SW 1271 (cell line): Measurements from ENCODE around the gene RAD21L1.
"Not testable (repeated sequence)": the region's sequence is repeated elsewhere in the genome, so short reads cannot be mapped to it uniquely, and the experiment has no call there.

ENCODE experiments used
- DNase-seq, 2 experiments: peaks; one replicate each; lab custom pipeline; 2025; lab: John Stamatoyannopoulos, UW

RAD21L1 gene

DNA sequence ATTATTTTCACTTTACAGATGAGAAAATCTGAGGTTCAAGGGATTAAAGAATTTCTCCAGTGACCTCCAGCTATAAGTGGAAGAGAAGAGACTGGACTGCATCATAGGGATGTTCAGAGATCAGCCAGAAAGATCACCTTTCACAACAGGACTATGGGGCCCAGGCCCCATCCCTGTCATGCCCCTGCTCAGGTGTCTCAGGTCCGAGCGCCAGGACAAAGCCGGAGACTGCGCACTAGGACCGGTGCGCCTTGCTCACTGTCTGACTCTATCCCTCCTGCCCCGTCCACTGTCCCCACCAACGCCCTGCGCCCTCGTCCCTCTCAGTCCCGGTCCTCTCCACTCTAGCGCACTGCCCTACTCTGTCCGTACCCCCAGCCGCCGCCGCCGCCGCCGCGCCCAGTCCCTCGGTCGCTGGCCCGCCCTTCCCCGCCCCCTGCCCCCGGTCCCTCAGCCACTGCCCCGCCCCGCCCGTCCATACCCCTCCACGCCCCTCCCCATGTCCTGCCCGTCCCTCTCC is 521 bp upstream of the RAD21L1 start:
- DNase-seq: peak; percentile 70 to 85

GRCh38 chr20:1229541-1229940 is 3.7 kb downstream of the RAD21L1 start:
- no peak for DNase-seq

DNA sequence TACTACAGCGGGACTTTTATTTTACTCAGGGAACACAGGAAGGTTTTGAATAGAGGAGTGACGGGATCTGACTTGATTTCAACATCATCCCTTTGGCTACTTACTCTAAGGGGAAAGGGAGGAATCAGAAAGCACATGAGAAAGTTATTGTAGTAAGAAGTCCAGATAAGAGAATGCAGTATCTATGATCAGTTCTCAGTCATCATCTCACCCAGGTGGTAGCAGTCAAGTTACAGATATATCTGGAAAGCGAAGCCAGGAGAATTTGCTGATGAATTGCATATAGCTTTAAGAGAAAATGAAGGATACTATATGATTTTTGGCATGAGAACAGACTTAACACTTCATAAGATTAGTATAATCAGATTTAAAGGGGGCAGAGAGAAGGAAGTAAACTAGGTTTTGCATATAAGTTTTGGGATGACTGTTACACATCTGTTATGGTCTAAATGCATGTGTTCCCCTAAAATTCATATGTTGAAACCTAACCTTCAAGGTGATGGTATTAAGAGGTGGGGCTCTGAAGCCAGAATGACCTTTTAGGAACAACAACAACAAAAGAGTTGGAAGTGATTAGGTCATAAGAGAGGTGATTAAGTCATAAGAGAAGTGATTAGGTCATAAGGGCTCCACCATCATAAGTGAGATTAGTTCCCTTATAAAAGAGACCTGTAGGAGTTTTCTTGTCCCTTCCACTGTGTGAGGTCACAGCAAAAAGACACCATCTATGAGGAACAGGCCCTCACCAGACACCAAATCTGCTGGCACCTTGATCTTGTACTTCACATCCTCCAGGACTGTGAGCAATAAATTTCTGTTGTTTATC is 6.7 kb downstream of the RAD21L1 start:
- DNase-seq: no peak

GRCh38 chr20:1240549-1240948 is 14.7 kb downstream of the RAD21L1 start:
- DNase-seq: no peak

DNA sequence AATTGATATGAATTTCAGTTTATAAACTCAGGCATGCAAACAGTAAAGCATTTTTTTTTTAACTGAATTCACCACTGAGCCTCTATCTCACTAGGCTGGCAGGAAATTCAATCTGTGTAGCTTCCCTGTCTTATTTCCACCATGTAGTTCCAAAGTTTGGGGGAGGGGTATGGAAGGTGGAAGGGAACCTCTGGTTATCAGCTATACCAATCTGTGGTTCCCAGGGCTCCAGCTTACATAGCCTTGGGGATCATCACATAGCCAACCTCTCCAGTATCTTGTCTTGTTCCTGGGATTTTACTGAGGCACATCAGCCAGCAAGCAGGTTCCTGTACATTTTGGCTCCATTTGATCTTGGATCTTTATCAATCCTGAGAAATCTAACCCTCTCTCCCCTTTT is 15.6 kb downstream of the RAD21L1 start:
- DNase-seq: no peak

DNA sequence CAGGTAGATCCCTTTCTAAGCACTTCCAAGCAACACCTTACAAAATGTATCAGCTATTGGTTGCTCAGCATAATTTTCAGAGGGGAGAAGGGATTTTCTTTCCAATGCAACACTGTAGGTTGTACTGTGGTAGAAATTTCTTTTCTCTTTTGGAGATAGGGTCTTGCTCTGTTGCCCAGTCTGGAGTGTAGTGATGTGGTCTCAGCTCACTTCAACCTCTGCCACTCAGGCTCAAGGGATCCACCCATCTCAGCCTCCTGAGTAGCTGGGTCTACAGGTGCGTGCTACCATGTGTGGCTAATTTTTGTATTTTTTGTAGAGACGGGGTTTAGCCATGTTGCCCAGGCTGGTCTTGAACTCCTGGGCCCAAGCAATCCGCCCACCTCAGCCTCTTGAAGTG is 16.3 kb downstream of the RAD21L1 start:
- DNase-seq: no peak

DNA sequence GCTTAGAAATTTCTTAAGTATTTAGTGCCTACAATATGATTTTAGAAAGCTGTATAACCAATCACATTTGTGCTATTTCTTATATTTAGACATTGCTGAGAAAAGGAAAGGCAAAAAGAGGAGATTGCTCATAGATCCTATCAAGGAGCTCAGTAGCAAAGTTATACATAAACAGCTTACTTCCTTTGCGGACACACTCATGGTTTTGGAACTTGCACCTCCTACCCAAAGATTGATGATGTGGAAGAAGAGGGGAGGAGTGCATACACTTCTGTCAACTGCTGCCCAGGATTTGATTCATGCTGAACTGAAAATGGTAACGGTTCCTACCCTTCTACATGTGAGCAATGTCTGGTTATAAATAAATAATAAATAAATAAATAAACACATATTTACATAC is 16.7 kb downstream of the RAD21L1 start:
- DNase-seq: peak in 1 of 2 experiments; percentile 39

DNA sequence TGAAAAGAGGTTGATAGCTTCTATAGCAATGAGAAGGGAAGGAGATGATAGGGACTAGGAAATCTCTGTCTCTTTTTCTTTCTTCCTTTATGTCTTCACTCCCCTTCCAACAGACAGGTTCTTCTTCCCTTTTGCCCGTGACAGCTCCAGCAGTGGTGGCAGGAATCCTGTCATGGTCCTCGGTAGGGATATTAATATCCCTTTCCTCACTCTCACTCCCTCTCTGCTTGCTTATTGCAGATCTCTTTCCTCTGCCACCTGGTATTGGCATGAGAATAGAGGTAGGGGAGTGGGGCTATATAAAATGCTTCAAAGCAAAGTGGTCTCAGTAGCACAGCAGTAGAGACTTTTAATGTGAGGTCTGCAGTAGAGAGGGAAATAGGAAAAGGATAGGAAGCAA is 19.7 kb downstream of the RAD21L1 start:
- DNase-seq: no peak

DNA sequence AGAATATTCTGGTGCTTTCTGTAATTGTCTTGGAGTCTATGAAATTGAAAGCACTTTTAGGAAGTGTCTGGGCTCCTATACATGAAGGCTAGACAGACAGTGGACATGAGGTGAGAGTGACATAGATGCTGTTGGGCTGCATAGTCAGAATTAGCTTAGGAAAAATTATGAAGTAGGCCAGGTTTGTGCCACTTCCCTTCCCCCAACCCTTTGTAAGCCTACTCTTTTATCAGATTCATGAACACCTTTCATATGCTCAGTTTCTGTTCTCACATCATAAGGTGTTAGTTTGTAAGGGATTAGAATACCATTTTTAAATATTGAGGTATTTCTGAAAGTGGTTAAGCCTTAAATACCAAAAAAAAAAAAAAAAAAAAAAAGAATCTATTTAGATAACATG is 21.8 kb downstream of the RAD21L1 start:
- no peak for DNase-seq

GRCh38 chr20:1250282-1250681 is 24.4 kb downstream of the RAD21L1 start:
- DNase-seq: not testable (repeated sequence)

- no peak for DNase-seq
These were observed 26.6 kb downstream of the RAD21L1 start for GRCh38 chr20:1252416-1252815.

- DNase-seq: no peak
These were observed 28.4 kb downstream of the RAD21L1 start for GRCh38 chr20:1254254-1254653.

DNA sequence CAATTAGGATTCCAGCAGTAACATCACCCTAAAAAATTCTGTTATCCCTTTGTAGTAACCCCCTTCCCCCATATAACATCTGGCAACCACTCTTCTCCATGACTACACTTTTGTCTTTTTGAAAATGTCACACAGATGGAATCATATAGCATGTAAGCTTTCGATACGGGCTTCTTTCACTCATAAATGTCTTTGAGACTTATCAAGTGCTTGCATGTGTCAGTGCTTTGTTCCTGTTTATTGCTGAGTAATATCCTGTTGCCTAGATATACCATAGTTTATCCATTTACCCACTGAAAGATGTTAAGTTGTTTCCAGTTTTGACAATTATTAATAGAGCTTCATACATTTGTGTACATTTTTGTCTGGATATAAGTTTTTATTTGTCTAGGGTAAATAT is 29.8 kb downstream of the RAD21L1 start:
- DNase-seq: no peak

GRCh38 chr20:1263853-1264252 is 38.0 kb downstream of the RAD21L1 start:
- peak in 1 of 2 experiments; percentile 19 for DNase-seq

GRCh38 chr20:1264727-1265126 is 38.9 kb downstream of the RAD21L1 start:
- no peak for DNase-seq

GRCh38 chr20:1265226-1265915 is 39.5 kb downstream of the RAD21L1 start:
- no peak for DNase-seq

DNA sequence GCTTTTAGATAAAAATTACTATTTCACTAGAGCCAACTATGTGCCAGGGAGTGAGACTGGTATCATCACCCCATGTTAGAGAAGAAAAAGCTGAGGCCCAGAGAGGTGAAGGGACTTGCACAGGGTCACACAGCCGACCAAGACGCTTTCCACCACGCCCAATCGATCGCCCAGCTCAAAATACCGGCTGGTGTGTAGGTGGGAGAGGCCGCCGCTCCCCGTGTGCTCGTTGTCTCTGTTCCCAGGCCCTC is 40.0 kb downstream of the RAD21L1 start:
- no peak for DNase-seq

- DNase-seq: peak; percentile 45 to 87
These were observed 40.5 kb downstream of the RAD21L1 start, which contains the start of gene SNPH for GRCh38 chr20:1266167-1266973. Gene SNPH, plus strand, starts transcription at chr20:1266294. Its CDS starts 29,946 bp downstream, at chr20:1296240.

DNA sequence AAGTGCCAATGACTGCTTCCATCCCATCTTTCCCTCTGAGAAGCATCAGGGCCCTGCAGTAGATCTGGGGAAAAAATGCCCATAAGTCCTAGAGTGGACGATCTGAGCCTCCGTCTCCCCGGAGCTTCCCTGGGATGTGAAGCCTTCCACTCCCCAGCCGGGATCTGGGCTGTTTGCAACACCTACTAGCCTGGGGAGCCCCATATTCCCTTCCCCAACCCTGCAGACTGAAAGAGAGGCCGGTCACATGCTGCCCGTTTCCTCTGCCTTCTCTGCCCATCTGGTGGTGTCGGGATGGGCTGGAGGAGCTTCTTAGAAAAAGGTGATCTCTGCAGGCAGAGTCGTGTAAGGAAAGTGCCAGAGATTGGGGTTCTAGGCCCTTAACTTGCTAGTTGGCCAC is 41.3 kb downstream of the RAD21L1 start:
- no peak for DNase-seq

GRCh38 chr20:1267809-1268374 is 42.0 kb downstream of the RAD21L1 start:
- DNase-seq: no peak

DNA sequence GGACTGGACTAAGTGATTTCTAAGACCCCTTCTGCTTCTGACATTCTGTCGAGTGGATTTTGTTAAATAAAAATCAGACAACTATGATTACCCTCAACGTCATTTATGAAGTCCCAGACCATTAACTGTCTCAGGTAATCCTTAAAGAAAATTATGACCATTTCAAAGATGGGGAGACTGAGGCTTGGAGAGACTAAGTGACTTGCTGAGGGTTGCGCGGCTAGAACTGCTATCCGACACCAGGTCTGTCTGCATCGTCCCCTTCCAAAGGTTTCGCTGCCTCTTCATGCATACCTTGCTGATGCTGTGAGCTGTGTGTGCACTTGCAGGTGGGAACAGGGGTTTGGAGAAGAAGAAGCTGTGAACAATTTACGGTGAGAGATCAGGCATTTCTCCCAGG is 43.4 kb downstream of the RAD21L1 start:
- DNase-seq: no peak

- no peak for DNase-seq
These were observed 44.0 kb downstream of the RAD21L1 start for GRCh38 chr20:1269850-1270249.
